ENCODE measurements around the gene OR51F1. TPM values are rescaled to one million over a fixed set of nuclear protein-coding genes. Genes with fewer than 3 reads are reported as not detected.

The OR51F1 gene
- total RNA-seq, 6 experiments from 2014 or later = not detected

DNA sequence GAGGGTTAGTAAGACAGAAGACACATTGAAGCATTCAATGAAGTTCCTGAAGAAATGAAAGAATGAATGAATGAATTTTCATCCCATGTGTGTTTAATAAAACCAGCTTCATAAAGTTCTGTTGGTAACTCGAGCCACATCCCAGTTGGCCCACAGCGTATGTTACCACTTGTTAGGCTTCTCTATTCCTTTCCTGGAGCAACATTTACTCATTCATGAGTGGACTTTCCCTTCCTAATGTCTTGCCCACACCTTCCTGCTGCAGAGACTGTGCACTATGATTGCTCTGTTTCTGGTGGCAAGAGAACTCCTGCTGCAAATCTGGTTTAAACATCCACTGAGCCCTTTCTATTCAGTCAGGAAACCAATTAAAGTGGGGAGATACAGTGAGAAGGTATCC, 27.5 kb upstream of the OR51F1 start:
- Mint-ChIP-seq H3K27me3 (ENCODE audit: insufficient read depth) (peaks cover 1% of the 10 kb centered on the region; the same call in 1 of the 2 replicates), H3K4me1 (ENCODE audit: low read depth) (no peaks in the 10 kb centered on the region), H3K36me3 (ENCODE audit: low read depth) (0 out of 2 replicates have a peak, but pooled peaks cover 4% of the 10 kb centered on the region), H3K4me3 (no peak overlapping the region), H3K9me3 (peaks cover 38% of the 10 kb centered on the region), H3K27ac (no peak overlapping the region)
- TF ChIP-seq, protein P1, sequence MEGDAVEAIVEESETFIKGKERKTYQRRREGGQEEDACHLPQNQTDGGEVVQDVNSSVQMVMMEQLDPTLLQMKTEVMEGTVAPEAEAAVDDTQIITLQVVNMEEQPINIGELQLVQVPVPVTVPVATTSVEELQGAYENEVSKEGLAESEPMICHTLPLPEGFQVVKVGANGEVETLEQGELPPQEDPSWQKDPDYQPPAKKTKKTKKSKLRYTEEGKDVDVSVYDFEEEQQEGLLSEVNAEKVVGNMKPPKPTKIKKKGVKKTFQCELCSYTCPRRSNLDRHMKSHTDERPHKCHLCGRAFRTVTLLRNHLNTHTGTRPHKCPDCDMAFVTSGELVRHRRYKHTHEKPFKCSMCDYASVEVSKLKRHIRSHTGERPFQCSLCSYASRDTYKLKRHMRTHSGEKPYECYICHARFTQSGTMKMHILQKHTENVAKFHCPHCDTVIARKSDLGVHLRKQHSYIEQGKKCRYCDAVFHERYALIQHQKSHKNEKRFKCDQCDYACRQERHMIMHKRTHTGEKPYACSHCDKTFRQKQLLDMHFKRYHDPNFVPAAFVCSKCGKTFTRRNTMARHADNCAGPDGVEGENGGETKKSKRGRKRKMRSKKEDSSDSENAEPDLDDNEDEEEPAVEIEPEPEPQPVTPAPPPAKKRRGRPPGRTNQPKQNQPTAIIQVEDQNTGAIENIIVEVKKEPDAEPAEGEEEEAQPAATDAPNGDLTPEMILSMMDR (IDR thresholded peaks at IDR 0.05) = no peak
- no peak for DNase-seq

- no peaks in the 10 kb centered on the region; the same call in 1 of the 2 replicates for H3K27me3 Mint-ChIP-seq (ENCODE audit: insufficient read depth)
- no peak overlapping the region for H3K4me3 Mint-ChIP-seq
- H3K4me1 Mint-ChIP-seq (ENCODE audit: low read depth) = no peaks in the 10 kb centered on the region
- peaks cover 62% of the 10 kb centered on the region for H3K9me3 Mint-ChIP-seq
- H3K27ac Mint-ChIP-seq = no peak overlapping the region
- H3K36me3 Mint-ChIP-seq (ENCODE audit: low read depth) = peaks cover 5% of the 10 kb centered on the region; the same call in 1 of the 2 replicates
- TF ChIP-seq, protein P1 (IDR thresholded peaks at IDR 0.05) = no peak
- no peak for DNase-seq
Observed at GRCh38 chr11:4782454-4782853, 12.7 kb upstream of the OR51F1 start.

DNA sequence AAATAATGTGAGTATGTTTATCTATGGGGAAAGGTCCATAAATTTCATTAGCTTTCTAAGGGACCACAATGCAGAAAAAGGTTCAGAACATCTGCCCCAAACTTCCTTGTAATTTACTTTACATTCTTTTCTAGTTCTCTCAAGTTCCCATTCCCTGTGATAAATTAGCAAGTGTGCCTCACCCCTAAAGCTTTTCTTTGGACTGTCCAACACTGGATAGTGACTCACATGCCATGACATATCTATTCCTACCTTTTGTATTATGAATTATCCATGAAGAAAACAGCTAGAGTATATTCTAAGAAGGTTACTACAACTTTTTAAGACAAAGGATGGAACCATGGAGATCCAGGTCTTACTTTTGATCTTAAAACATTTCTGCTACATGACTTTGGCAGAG, 1.6 kb downstream of the OR51F1 start:
- Mint-ChIP-seq H3K27ac (no peak overlapping the region), H3K36me3 (ENCODE audit: low read depth) (no peaks in the 10 kb centered on the region; the same call in 1 of the 2 replicates), H3K27me3 (ENCODE audit: insufficient read depth) (no peaks in the 10 kb centered on the region; the same call in 1 of the 2 replicates), H3K4me3 (no peak overlapping the region), H3K9me3 (peaks cover 32% of the 10 kb centered on the region), H3K4me1 (ENCODE audit: low read depth) (no peaks in the 10 kb centered on the region)
- no peak for DNase-seq
- TF ChIP-seq, protein P1 (IDR thresholded peaks at IDR 0.05) = no peak

DNA sequence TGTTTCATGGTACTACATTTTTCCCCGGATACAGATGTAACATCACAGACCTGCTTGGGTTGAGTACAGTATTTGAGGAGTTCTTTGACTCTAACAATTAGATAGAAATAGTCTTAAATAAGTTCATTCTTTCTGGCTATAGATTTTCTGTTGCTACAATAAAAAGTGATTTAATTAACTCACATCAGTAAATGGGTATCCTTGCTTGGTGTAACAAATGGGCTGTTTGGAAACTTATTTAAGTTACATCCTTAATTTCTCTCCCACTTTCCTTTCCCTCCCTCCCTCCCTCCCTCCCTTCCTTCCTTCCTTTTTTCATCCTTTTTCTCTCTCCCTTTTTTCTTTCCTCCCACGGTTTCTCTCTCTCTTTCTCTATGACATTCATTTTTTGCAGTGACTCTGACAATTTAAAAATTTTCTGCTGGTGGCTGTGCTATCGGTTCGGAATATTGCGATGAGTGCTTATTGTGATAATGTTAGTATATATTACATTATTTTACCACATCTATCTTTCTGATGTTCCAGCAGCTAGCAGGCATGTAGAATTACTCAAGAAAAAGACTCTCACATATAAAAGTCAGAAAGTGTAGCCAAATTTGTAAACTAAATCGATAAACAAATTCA, 3.2 kb downstream of the OR51F1 start:
- no peaks in the 10 kb centered on the region; the same call in 1 of the 2 replicates for H3K36me3 Mint-ChIP-seq (ENCODE audit: low read depth)
- TF ChIP-seq, protein P1 (IDR thresholded peaks at IDR 0.05) = no peak
- no peaks in the 10 kb centered on the region for H3K27me3 Mint-ChIP-seq (ENCODE audit: insufficient read depth)

GRCh38 chr11:4763096-4763495, 6.6 kb downstream of the OR51F1 start:
- no peak overlapping the region for H3K4me3 Mint-ChIP-seq
- TF ChIP-seq, protein P1 (IDR thresholded peaks at IDR 0.05) = no peak
- no peak overlapping the region for H3K27ac Mint-ChIP-seq
- no peaks in the 10 kb centered on the region; the same call in 1 of the 2 replicates for H3K36me3 Mint-ChIP-seq (ENCODE audit: low read depth)
- H3K27me3 Mint-ChIP-seq (ENCODE audit: insufficient read depth) = no peaks in the 10 kb centered on the region
- no peaks in the 10 kb centered on the region for H3K4me1 Mint-ChIP-seq (ENCODE audit: low read depth)
- no peak for DNase-seq
- H3K9me3 Mint-ChIP-seq = peaks cover 25% of the 10 kb centered on the region

More for the DNA sequence above, 3.2 kb downstream of the OR51F1 start:
- peaks cover 34% of the 10 kb centered on the region for H3K9me3 Mint-ChIP-seq
- no peak overlapping the region for H3K27ac Mint-ChIP-seq
- no peak overlapping the region for H3K4me3 Mint-ChIP-seq
- no peaks in the 10 kb centered on the region for H3K4me1 Mint-ChIP-seq (ENCODE audit: low read depth)
- no peak for DNase-seq

All from HFFc6 (cell line).